CD8-positive, alpha-beta memory T cell (primary cell): ENCODE data around the gene PLCG2. TPM values are rescaled to one million over a fixed set of nuclear protein-coding genes. Genes with fewer than 3 reads are reported as not detected.
"Not testable (repeated sequence)": the region's sequence is repeated elsewhere in the genome, so short reads cannot be mapped to it uniquely, and the experiment has no call there.

Experiments
- CTCF ChIA-PET: fragments of 350-600 bp; sonication (Branson Sonifier 250); formaldehyde crosslinking; loops from one replicate; lab custom pipeline; 2021; ENCODE audit warnings: antibody characterized with exemption; lab: Charles Lee
- POLR2A ChIA-PET: fragments of 350-600 bp; sonication (Branson Sonifier 250); formaldehyde crosslinking; loops from one replicate; lab custom pipeline; 2021; ENCODE audit warnings: antibody characterized with exemption; lab: Charles Lee
- DNase-seq, 5 donors: peaks; one replicate each; pipeline versions ENCODE4 v3.0.0 to v3.0.0-alpha.2; 2020 to 2022; ENCODE audit warnings: mixed read lengths in 1 of 5
- H3K27ac ChIP-seq: one replicate; pipeline ENCODE4 v1.7.0; 2013; ENCODE audit warnings: low read depth, mild to moderate bottlenecking, low read length, moderate library complexity
- H3K27me3 ChIP-seq: 2 replicates; pipeline ENCODE4 v1.7.0; 2013; ENCODE audit warnings: low read length, mild to moderate bottlenecking; ENCODE audit not compliant: insufficient read depth, poor library complexity, severe bottlenecking
- H3K36me3 ChIP-seq: 2 replicates; pipeline ENCODE4 v1.7.0; 2013; ENCODE audit warnings: mild to moderate bottlenecking, low read length, moderate library complexity; ENCODE audit not compliant: insufficient read depth
- H3K4me1 ChIP-seq: 2 replicates; pipeline ENCODE4 v1.7.0; 2013; ENCODE audit warnings: mild to moderate bottlenecking, low read length, moderate library complexity; ENCODE audit not compliant: insufficient read depth
- H3K4me3 ChIP-seq: 2 replicates; pipeline ENCODE4 v1.7.0; 2013; ENCODE audit warnings: mild to moderate bottlenecking, low read length
- H3K9me3 ChIP-seq: 2 replicates; pipeline ENCODE4 v1.7.0; 2013; ENCODE audit warnings: mild to moderate bottlenecking, low read length
- H3K27ac Mint-ChIP-seq, 8 donors: one replicate each; pipeline ENCODE4 v1.8.0; 2020 to 2021; ENCODE audit warnings: mixed read lengths in 8 of 8, mild to moderate bottlenecking in 6 of 8, inconsistent platforms in 3 of 8, moderate library complexity in 3 of 8
- H3K27me3 Mint-ChIP-seq, 2 donors: one replicate each; pipeline ENCODE4 v1.8.0; 2020 to 2021; ENCODE audit warnings: mixed read lengths in 2 of 2, mild to moderate bottlenecking in 1 of 2, moderate library complexity in 1 of 2
- H3K36me3 Mint-ChIP-seq, 3 donors: one replicate each; pipeline ENCODE4 v1.8.0; 2020 to 2021; ENCODE audit warnings: mixed read lengths in 3 of 3, inconsistent platforms in 1 of 3, mild to moderate bottlenecking in 1 of 3
- H3K4me1 Mint-ChIP-seq, 3 donors: one replicate each; pipeline ENCODE4 v1.8.0; 2020 to 2021; ENCODE audit warnings: mixed read lengths in 3 of 3, inconsistent platforms in 1 of 3, mild to moderate bottlenecking in 1 of 3
- H3K4me3 Mint-ChIP-seq, 7 donors: one replicate each; pipeline ENCODE4 v1.8.0; 2020 to 2021; ENCODE audit warnings: mixed read lengths in 7 of 7, mild to moderate bottlenecking in 6 of 7, moderate library complexity in 4 of 7, inconsistent platforms in 2 of 7
- H3K9me3 Mint-ChIP-seq, 5 donors: one replicate each; pipeline ENCODE4 v1.8.0; 2020 to 2022; ENCODE audit warnings: mixed read lengths in 5 of 5, mild to moderate bottlenecking in 3 of 5, moderate library complexity in 2 of 5, inconsistent platforms in 1 of 5
- polyA plus RNA-seq: library from polyadenylated mRNA; unstranded; fragments of 300-500 nt; fragmentation: Illumina TruSeq; gene quantifications from one replicate; pipeline ENCODE4 v1.2.3, GENCODE V29; 2021
- total RNA-seq, 2 experiments: library from RNA; stranded (reverse); gene quantifications; one replicate each; pipeline ENCODE4 v1.2.3, GENCODE V29; 2021

Gene PLCG2
- total and polyA plus RNA-seq, 3 experiments from 2014 or later: 5.4 to 16.2 (median 14.2) TPM

GRCh38 chr16:81796035-81796434 lies 16.9 kb downstream of the PLCG2 start:
- no peak for DNase-seq
- Mint-ChIP-seq H3K27me3 (no peaks in the 10 kb centered on the region), H3K4me3 (peak overlapping the region in 1 of 7 donors; percentile 5), H3K27ac (peak overlapping the region in 5 of 8 donors; percentile 3 to 91 (median 30)), H3K4me1 (peaks cover 33 to 52% (median 33%) of the 10 kb centered on the region in 3 donors), H3K9me3 (no peaks in the 10 kb centered on the region), H3K36me3 (peaks cover 0 to 5% (median 2%) of the 10 kb centered on the region in 3 donors)
- ChIA-PET CTCF (no interaction called here), POLR2A (no interaction called here)
- Histone ChIP-seq H3K27me3 (no peaks in the 10 kb centered on the region), H3K4me1 (peaks cover 5% of the 10 kb centered on the region), H3K36me3 (no peaks in the 10 kb centered on the region), H3K4me3 (no peak overlapping the region), H3K27ac (no peak overlapping the region), H3K9me3 (no peaks in the 10 kb centered on the region)

- Mint-ChIP-seq H3K4me1 (peaks cover 33 to 49% (median 33%) of the 10 kb centered on the region in 3 donors), H3K36me3 (peaks cover 0 to 3% (median 2%) of the 10 kb centered on the region in 3 donors), H3K4me3 (no peak overlapping the region), H3K27ac (peak overlapping the region; percentile 2 to 98 (median 27)), H3K27me3 (no peaks in the 10 kb centered on the region), H3K9me3 (no peaks in the 10 kb centered on the region)
- Histone ChIP-seq H3K36me3 (no peaks in the 10 kb centered on the region), H3K9me3 (no peaks in the 10 kb centered on the region), H3K27me3 (no peaks in the 10 kb centered on the region), H3K4me3 (no peak overlapping the region), H3K27ac (no peak overlapping the region), H3K4me1 (peaks cover 5% of the 10 kb centered on the region)
- CTCF ChIA-PET: no interaction called here
- DNase-seq: no peak
- POLR2A ChIA-PET: no interaction called here
Measured at GRCh38 chr16:81796583-81797346, 17.7 kb downstream of the PLCG2 start.

GRCh38 chr16:81797443-81797842 lies 18.4 kb downstream of the PLCG2 start:
- H3K4me3 Mint-ChIP-seq: no peak overlapping the region
- POLR2A ChIA-PET: no interaction called here
- Histone ChIP-seq H3K36me3 (no peaks in the 10 kb centered on the region), H3K4me1 (peaks cover 5% of the 10 kb centered on the region), H3K9me3 (no peaks in the 10 kb centered on the region), H3K27me3 (no peaks in the 10 kb centered on the region), H3K4me3 (no peak overlapping the region), H3K27ac (peak overlapping the region; percentile 31)
- CTCF ChIA-PET: interaction anchor here (2.1 kb wide), 2 partner anchors 26 to 77 kb away, joined by 6 to 13 read pairs; no protein-coding TSS in a partner anchor
- no peaks in the 10 kb centered on the region for H3K27me3 Mint-ChIP-seq
- H3K9me3 Mint-ChIP-seq: no peaks in the 10 kb centered on the region
- peaks cover 0 to 3% (median 2%) of the 10 kb centered on the region in 3 donors for H3K36me3 Mint-ChIP-seq
- H3K4me1 Mint-ChIP-seq: peaks cover 33 to 49% (median 33%) of the 10 kb centered on the region in 3 donors
- H3K27ac Mint-ChIP-seq: peak overlapping the region in 7 of 8 donors; percentile 41 to 98 (median 73)
- DNase-seq: no peak

GRCh38 chr16:81798311-81799137 lies 19.4 kb downstream of the PLCG2 start:
- H3K27ac Mint-ChIP-seq: peak overlapping the region; percentile 72 to 98 (median 88)
- peaks cover 33 to 49% (median 33%) of the 10 kb centered on the region in 3 donors for H3K4me1 Mint-ChIP-seq
- H3K36me3 ChIP-seq: no peaks in the 10 kb centered on the region
- no peaks in the 10 kb centered on the region for H3K27me3 Mint-ChIP-seq
- peaks cover 0 to under 1% (median under 1%) of the 10 kb centered on the region in 3 donors for H3K36me3 Mint-ChIP-seq
- no peaks in the 10 kb centered on the region for H3K9me3 ChIP-seq
- peak overlapping the region; percentile 21 for H3K27ac ChIP-seq
- POLR2A ChIA-PET: interaction anchor here (0.6 to 0.8 kb wide), 3 partner anchors 19 to 21 kb away, joined by 3 to 5 read pairs (median 3); no protein-coding TSS in a partner anchor
- DNase-seq: peak in 1 of 5 donors; percentile 54
- H3K27me3 ChIP-seq: no peaks in the 10 kb centered on the region
- no peak overlapping the region for H3K4me3 ChIP-seq
- no peaks in the 10 kb centered on the region for H3K9me3 Mint-ChIP-seq
- H3K4me1 ChIP-seq: peaks cover 5% of the 10 kb centered on the region
- CTCF ChIA-PET: interaction anchor here (1.7 to 2.1 kb wide), 4 partner anchors 25 to 75 kb away, joined by 5 to 13 read pairs (median 6); no protein-coding TSS in a partner anchor
- peak overlapping the region in 6 of 7 donors; percentile 29 to 84 (median 70) for H3K4me3 Mint-ChIP-seq

GRCh38 chr16:81799138-81799504 lies 20.0 kb downstream of the PLCG2 start:
- no peak overlapping the region for H3K27ac ChIP-seq
- CTCF ChIA-PET: interaction anchor here (1.7 to 2.1 kb wide), 4 partner anchors 24 to 75 kb away, joined by 5 to 13 read pairs (median 6); no protein-coding TSS in a partner anchor
- H3K9me3 Mint-ChIP-seq: no peaks in the 10 kb centered on the region
- H3K4me1 ChIP-seq: peaks cover 5% of the 10 kb centered on the region
- peak overlapping the region; percentile 72 to 98 (median 88) for H3K27ac Mint-ChIP-seq
- no peaks in the 10 kb centered on the region for H3K36me3 ChIP-seq
- H3K4me3 Mint-ChIP-seq: peak overlapping the region in 5 of 7 donors; percentile 59 to 84 (median 71)
- no peaks in the 10 kb centered on the region for H3K9me3 ChIP-seq
- peaks cover 33 to 49% (median 36%) of the 10 kb centered on the region in 3 donors for H3K4me1 Mint-ChIP-seq
- DNase-seq: no peak
- no peaks in the 10 kb centered on the region for H3K27me3 ChIP-seq
- no peaks in the 10 kb centered on the region for H3K36me3 Mint-ChIP-seq
- POLR2A ChIA-PET: interaction anchor here (0.6 to 0.7 kb wide), 2 partner anchors 19 to 22 kb away, joined by 3 read pairs; no protein-coding TSS in a partner anchor
- no peaks in the 10 kb centered on the region for H3K27me3 Mint-ChIP-seq
- H3K4me3 ChIP-seq: no peak overlapping the region

- H3K36me3 Mint-ChIP-seq, H3K4me1 ChIP-seq, H3K9me3 ChIP-seq, H3K27me3 Mint-ChIP-seq, H3K4me3 ChIP-seq, DNase-seq, POLR2A ChIA-PET, H3K9me3 Mint-ChIP-seq, H3K36me3 ChIP-seq, H3K27ac Mint-ChIP-seq, H3K27me3 ChIP-seq, H3K4me3 Mint-ChIP-seq, H3K27ac ChIP-seq: not testable (repeated sequence)
- CTCF ChIA-PET: interaction anchor here (1.4 kb wide), 1 partner anchor 72 kb away, joined by 4 read pairs; no protein-coding TSS in a partner anchor
- peaks cover 26 to 34% (median 30%) of the 10 kb centered on the region in 3 donors for H3K4me1 Mint-ChIP-seq
Measured at GRCh38 chr16:81801724-81802123, 22.6 kb downstream of the PLCG2 start.

GRCh38 chr16:81803332-81803731 lies 24.2 kb downstream of the PLCG2 start:
- Histone ChIP-seq H3K27ac (no peak overlapping the region), H3K4me1 (peaks cover 2% of the 10 kb centered on the region), H3K27me3 (no peaks in the 10 kb centered on the region), H3K4me3 (no peak overlapping the region), H3K9me3 (no peaks in the 10 kb centered on the region), H3K36me3 (no peaks in the 10 kb centered on the region)
- no peak overlapping the region for H3K4me3 Mint-ChIP-seq
- no peak overlapping the region for H3K27ac Mint-ChIP-seq
- H3K36me3 Mint-ChIP-seq: no peaks in the 10 kb centered on the region
- peaks cover 13 to 31% (median 21%) of the 10 kb centered on the region in 3 donors for H3K4me1 Mint-ChIP-seq
- no peak for DNase-seq
- POLR2A ChIA-PET: no interaction called here
- H3K9me3 Mint-ChIP-seq: no peaks in the 10 kb centered on the region
- CTCF ChIA-PET: no interaction called here
- H3K27me3 Mint-ChIP-seq: no peaks in the 10 kb centered on the region
